PC-3 (cell line): ENCODE measurements around the gene SAMD4A.

Source experiments
- CTCF ChIP-seq: fragments of 300-600 bp; sonication (generic); conservative IDR thresholded peaks from 2 replicates; pipeline ENCODE4 v1.5.1; 2017; ENCODE audit warnings: antibody characterized with exemption, low read depth, mild to moderate bottlenecking, low read length
- EZH2 ChIP-seq: fragments of 300-600 bp; sonication (generic); IDR thresholded peaks from one replicate; pipeline ENCODE4 v1.6.1; 2017; ENCODE audit warnings: antibody characterized with exemption, mild to moderate bottlenecking, low read length; ENCODE audit not compliant: unreplicated experiment

GRCh38 chr14:54815016-54815415, 248.1 kb downstream of the SAMD4A start:
- TF ChIP-seq CTCF: no peak
- no peak for TF ChIP-seq EZH2
